ENCODE results near the gene METTL15.

DNA sequence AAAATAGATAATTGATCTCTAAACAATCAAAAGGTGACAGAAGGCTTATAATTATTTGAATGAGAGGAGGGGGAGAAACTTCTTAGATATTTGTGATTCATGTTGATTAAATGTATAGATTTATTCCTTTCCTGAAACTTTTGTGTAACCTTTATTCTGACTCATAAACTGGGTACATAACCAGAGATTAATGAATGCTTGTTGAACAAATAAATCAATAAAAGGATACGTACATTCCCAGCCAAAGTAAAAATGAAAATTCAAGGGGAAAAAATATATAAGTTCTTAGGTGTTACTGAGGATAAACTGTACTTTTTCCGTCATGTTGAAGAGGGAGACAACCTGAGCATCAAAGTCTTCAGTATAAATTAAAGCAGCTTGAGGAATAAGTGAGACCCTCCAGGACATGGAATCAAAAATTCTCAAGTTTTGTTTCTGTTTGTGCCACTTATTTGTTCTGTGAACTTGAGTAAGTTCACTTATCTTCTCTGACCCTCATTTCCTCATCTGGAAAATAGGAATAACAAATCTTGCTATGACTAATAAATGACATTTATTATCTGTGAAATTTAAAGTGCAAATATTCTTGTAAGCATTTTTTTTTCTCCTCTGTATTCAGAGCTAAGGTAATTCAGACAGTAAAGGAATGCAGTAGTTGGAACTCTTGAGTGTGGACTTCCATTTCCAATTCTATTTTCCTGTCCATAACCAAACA lies 195.4 kb downstream of the METTL15 start:
- TF ChIP-seq, protein P1, sequence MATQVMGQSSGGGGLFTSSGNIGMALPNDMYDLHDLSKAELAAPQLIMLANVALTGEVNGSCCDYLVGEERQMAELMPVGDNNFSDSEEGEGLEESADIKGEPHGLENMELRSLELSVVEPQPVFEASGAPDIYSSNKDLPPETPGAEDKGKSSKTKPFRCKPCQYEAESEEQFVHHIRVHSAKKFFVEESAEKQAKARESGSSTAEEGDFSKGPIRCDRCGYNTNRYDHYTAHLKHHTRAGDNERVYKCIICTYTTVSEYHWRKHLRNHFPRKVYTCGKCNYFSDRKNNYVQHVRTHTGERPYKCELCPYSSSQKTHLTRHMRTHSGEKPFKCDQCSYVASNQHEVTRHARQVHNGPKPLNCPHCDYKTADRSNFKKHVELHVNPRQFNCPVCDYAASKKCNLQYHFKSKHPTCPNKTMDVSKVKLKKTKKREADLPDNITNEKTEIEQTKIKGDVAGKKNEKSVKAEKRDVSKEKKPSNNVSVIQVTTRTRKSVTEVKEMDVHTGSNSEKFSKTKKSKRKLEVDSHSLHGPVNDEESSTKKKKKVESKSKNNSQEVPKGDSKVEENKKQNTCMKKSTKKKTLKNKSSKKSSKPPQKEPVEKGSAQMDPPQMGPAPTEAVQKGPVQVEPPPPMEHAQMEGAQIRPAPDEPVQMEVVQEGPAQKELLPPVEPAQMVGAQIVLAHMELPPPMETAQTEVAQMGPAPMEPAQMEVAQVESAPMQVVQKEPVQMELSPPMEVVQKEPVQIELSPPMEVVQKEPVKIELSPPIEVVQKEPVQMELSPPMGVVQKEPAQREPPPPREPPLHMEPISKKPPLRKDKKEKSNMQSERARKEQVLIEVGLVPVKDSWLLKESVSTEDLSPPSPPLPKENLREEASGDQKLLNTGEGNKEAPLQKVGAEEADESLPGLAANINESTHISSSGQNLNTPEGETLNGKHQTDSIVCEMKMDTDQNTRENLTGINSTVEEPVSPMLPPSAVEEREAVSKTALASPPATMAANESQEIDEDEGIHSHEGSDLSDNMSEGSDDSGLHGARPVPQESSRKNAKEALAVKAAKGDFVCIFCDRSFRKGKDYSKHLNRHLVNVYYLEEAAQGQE (IDR thresholded peaks at IDR 0.05; ENCODE audit: insufficient read depth in 1 of 2, low read depth in 2 of 2, low read length in 2 of 2) = no peak
- no peak for TF ChIP-seq POLR2AphosphoS5 (IDR thresholded peaks at IDR 0.05; ENCODE audit: low read depth, low read length)
- TF ChIP-seq SIN3A (IDR thresholded peaks at IDR 0.05; ENCODE audit: borderline replicate concordance, insufficient read depth, low read length) = no peak
- TF ChIP-seq TAF1 (IDR thresholded peaks at IDR 0.05; ENCODE audit: borderline replicate concordance, insufficient read depth, low read length) = no peak
- no peak for TF ChIP-seq FOXP2 (optimal IDR thresholded peaks at IDR 0.05; ENCODE audit: borderline replicate concordance, extremely low read depth, extremely low read length, insufficient read depth)
